GM12873 (cell line): Measurements from ENCODE around the gene TOMM5.
A peak's percentile ranks its signal among the peaks of the same experiment; 100 is the strongest.

Experiments used
- TF ChIP-seq, protein P1 (sequence below): IDR thresholded peaks from 2 replicates; pipeline ENCODE4 v1.5.1; 2012; ENCODE audit warnings: low read depth, mild to moderate bottlenecking, moderate library complexity, low read length, control low read depth; ENCODE audit not compliant: insufficient read depth; ENCODE audit errors: missing control alignments

TOMM5 gene

DNA sequence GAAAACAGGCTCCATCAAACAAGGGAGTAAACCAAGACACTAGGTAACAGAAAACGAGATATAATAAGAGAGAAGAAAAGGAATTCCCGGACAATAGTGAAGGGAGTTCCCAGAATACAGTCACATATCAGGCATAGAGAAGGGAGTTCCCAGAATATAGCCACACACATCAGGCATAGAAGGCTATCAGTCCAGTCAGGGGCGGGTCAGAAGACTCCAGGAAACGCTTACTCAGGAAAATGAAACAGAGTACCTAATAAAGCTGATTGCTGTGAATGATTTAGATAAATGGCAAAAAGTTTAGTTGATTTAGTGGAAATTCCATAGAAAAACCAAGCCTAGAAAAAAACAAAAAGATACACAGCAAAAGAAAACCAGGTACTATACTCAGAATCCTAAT, 4.9 kb downstream of the TOMM5 start:
- TF ChIP-seq, protein P1, sequence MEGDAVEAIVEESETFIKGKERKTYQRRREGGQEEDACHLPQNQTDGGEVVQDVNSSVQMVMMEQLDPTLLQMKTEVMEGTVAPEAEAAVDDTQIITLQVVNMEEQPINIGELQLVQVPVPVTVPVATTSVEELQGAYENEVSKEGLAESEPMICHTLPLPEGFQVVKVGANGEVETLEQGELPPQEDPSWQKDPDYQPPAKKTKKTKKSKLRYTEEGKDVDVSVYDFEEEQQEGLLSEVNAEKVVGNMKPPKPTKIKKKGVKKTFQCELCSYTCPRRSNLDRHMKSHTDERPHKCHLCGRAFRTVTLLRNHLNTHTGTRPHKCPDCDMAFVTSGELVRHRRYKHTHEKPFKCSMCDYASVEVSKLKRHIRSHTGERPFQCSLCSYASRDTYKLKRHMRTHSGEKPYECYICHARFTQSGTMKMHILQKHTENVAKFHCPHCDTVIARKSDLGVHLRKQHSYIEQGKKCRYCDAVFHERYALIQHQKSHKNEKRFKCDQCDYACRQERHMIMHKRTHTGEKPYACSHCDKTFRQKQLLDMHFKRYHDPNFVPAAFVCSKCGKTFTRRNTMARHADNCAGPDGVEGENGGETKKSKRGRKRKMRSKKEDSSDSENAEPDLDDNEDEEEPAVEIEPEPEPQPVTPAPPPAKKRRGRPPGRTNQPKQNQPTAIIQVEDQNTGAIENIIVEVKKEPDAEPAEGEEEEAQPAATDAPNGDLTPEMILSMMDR = no peak

DNA sequence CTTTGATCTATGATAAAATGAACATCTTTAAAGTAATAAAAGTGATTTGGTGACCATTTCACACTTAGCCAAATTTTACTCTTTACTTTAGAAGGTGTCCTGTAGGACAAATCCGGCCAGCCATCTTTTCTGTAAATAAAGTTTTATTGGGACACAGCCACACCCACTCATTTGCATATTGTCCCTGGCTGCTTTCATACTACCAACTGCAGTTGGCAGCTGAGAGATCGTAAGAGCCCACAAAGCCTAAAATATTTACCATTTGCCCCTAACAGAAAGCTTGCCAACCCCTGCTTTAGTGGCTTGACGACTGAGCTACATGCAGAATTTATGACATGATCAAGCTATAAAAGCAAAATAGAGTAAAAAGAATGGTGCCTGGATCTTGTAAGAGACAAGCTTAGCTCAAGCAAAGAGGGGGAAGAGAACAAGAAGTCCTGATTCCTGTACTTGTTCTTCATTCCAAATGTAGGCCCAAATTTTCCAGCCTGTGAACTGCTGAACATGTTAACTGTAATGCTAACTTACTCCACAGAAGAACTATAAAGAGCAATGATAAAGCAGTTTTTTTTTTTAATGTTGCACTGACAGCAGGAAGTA, 8.8 kb downstream of the TOMM5 start:
- TF ChIP-seq, protein P1 = no peak

DNA sequence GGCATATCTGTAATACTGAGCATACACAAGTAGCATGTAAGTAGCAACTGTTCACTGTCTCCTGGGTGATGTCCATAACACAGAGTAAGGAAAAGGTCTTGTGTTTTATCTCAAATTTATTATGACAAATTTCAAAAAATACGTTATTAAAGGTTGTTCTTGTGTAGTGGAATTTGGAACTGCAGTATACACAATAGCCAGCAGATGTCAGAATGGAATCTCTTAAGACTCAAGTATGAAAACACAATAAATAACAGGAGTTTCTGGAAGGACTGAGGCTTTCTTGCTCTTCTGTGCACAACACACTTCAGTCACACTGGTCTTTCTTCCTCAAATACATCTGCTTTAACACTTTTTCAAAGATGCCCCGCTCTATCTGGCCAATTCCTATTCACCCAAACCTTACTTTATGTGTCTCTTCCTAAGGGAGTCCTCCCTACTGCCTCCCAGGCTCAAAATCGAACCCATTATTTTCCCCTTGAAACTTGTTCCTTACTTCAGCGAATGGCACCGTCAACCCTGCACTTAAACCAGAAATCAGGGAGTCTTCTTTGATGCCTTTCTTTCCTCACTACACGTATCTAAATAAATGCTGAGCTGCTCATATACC, 9.7 kb downstream of the TOMM5 start:
- TF ChIP-seq, protein P1 = peak; percentile 61

DNA sequence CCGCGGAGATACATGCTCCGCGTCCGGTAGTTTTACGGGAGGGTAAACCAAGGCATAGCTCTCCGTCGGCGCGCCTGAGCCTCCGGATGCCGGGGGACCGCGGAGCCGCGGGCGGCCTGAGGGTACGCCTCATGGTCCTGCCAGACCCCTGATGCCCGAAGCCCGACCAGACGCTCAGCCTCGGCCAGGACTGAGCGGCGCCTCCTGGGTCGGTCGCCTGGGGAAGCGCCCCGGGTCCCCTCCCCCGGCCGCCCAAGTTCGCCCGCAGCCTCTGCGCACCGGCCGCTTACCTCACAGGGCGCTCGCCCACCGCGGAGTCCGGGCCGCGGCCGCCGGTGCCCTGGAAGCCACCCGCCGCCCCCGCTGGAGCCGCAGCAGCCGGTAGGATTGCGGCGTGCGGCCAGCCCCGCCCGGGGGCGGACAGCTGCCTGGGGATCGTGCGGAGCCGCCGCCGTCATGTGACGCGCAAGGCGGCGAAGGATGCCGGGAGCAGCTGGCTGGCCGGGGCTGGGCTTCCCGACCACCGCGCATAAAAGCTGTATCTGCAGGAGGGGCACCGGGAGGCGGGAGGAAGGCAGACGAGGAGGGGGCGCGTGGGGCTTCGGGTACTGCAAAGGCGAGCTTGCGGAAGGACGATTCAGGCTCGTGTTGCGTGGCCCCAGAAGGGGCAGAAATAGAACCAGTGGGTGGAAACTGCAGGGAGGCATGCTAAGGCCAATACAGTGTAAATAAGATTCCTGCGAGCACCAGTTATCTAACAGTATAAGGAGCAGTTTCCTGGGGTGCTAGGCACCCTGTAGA, 16.3 kb downstream of the TOMM5 start, which contains the start of gene FBXO10:
Gene FBXO10, minus strand, starts transcription at position 460 of the 801 bp plus-strand sequence. CDS start 34,612 bp downstream, outside the sequence.
- TF ChIP-seq, protein P1 = no peak

DNA sequence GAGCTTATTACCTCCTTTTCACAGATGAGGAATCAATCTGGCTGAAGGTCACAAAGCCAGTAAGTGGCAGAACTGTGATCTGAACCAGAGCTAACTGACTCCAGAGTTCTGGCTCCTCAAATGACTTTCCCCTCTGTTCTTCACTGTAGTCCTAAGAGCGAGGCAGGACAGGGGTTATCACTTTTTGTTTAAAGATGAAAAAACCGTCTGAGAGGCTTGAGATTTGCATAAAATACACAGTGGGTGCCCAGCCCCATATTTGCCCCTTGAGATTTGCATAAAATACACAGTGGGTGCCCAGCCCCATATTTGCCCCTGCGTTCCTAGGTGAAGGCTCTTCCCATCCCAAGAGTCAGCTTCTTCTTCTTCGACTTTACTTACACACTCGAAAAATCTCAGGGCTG, 16.9 kb downstream of the TOMM5 start:
- TF ChIP-seq, protein P1 = no peak

DNA sequence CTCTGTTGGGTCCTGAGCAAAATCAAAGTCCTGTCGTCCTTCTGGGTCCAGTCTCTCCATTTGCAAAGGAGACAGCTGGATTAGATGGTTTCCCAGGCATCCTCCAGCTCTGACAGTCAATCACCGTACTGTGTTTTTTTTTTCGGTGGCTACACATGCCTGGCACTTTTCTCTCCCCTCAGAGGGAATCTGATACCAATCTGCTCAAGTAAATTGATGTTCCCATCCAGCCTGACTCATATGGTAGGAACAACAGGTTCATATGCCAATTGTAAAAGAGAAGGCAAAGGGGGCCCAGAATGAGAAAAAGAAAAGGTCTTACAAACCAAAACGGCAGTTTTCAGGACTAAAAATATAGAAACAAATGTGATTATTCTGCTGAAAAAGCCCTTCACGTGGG, 17.4 kb downstream of the TOMM5 start:
- TF ChIP-seq, protein P1 = no peak

DNA sequence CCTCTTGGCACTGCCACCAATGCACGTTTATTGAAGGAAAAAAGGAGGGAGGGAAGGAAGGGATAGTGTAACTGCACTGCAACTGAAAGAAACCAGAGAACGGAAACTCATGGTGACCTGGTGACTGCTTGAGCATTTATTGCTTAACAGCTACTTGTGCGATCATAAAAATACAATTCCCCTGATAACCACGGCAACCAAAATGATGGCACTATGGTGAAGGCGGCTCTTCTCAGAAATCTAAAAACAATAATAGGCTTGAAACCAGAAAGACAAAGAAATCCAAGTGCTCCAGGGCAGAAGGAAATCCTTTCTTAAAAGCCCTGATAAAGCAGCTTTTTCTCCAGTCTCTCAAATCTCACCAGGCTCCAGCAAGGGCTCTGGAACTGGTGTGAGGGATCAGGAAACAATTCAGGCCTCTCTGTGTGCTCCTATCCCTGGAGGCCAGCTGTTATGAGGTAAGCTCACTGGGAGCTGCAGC, 18.1 kb downstream of the TOMM5 start:
- TF ChIP-seq, protein P1 = no peak
